GM18951 (cell line): ENCODE results near the gene TNS2.

Experiments
- POLR2A ChIP-seq: IDR thresholded peaks from 4 replicates; pipeline ENCODE4 v1.6.1; 2011; ENCODE audit warnings: mild to moderate bottlenecking; ENCODE audit not compliant: insufficient read length, insufficient read depth; ENCODE audit errors: extremely low read depth
- in situ Hi-C: fragments of 300-500 bp; cut with MboI; formaldehyde crosslinking; loops from one replicate; pipeline ENCODE4 v1.12.0; 2022; ENCODE audit warnings: low sequenced_read_pairs, mixed read lengths, inconsistent platforms; ENCODE audit not compliant: unreplicated experiment

The TNS2 gene

GRCh38 chr12:53065470-53065869 is 15.6 kb downstream of the TNS2 start:
- in situ Hi-C loops = no loop called here
- TF ChIP-seq POLR2A = no peak

GRCh38 chr12:53065975-53066931 is 16.4 kb downstream of the TNS2 start:
- in situ Hi-C loops = no loop called here
- no peak for TF ChIP-seq POLR2A

- no peak for TF ChIP-seq POLR2A
- in situ Hi-C loops = no loop called here
These were observed 17.5 kb downstream of the TNS2 start for GRCh38 chr12:53067074-53067992.

GRCh38 chr12:53067993-53068770 is 18.3 kb downstream of the TNS2 start:
- in situ Hi-C loops = no loop called here
- TF ChIP-seq POLR2A = no peak

GRCh38 chr12:53068811-53069585 is 19.1 kb downstream of the TNS2 start:
- in situ Hi-C loops = no loop called here
- no peak for TF ChIP-seq POLR2A

- TF ChIP-seq POLR2A = no peak
- in situ Hi-C loops = no loop called here
These were observed 20.0 kb downstream of the TNS2 start for GRCh38 chr12:53069621-53070410.

GRCh38 chr12:53070877-53071492 is 21.1 kb downstream of the TNS2 start:
- in situ Hi-C loops = no loop called here

GRCh38 chr12:53071591-53072551 is 22.0 kb downstream of the TNS2 start:
- in situ Hi-C loops = no loop called here
- no peak for TF ChIP-seq POLR2A

More at GRCh38 chr12:53070877-53071492, 21.1 kb downstream of the TNS2 start:
- TF ChIP-seq POLR2A = no peak

- in situ Hi-C loops = no loop called here
These were observed 24.0 kb downstream of the TNS2 start for GRCh38 chr12:53073881-53074280.

More at GRCh38 chr12:53073881-53074280, 24.0 kb downstream of the TNS2 start:
- no peak for TF ChIP-seq POLR2A
